Adipocyte (in vitro differentiated cells): ENCODE measurements around the gene ARFGAP1.

Experiments used
- DNase-seq: peaks from one replicate; pipeline ENCODE4 v3.0.0-alpha.2; 2015; ENCODE audit warnings: low read depth
- H3K27me3 ChIP-seq: replicated peaks from 2 replicates; pipeline ENCODE4 v1.7.0; 2013; ENCODE audit warnings: mild to moderate bottlenecking, low read length, moderate library complexity; ENCODE audit not compliant: control insufficient read depth, insufficient read depth
- H3K36me3 ChIP-seq: 2 replicates; pipeline ENCODE4 v1.7.0; 2013; ENCODE audit warnings: low read length, mild to moderate bottlenecking, moderate library complexity; ENCODE audit not compliant: control insufficient read depth, insufficient read depth, severe bottlenecking
- H3K4me1 ChIP-seq: 2 replicates; pipeline ENCODE4 v1.7.0; 2013; ENCODE audit warnings: mild to moderate bottlenecking, low read length, moderate library complexity; ENCODE audit not compliant: control insufficient read depth, insufficient read depth
- H3K4me3 ChIP-seq: 2 replicates; pipeline ENCODE4 v1.7.0; 2013; ENCODE audit warnings: mild to moderate bottlenecking, low read length, moderate library complexity
- H3K9ac ChIP-seq: 2 replicates; pipeline ENCODE4 v1.7.0; 2013; ENCODE audit warnings: mild to moderate bottlenecking, low read length, moderate library complexity
- H3K9me3 ChIP-seq: 2 replicates; pipeline ENCODE4 v1.7.0; 2013; ENCODE audit warnings: mild to moderate bottlenecking, low read length, moderate library complexity; ENCODE audit not compliant: control insufficient read depth

The ARFGAP1 gene

DNA sequence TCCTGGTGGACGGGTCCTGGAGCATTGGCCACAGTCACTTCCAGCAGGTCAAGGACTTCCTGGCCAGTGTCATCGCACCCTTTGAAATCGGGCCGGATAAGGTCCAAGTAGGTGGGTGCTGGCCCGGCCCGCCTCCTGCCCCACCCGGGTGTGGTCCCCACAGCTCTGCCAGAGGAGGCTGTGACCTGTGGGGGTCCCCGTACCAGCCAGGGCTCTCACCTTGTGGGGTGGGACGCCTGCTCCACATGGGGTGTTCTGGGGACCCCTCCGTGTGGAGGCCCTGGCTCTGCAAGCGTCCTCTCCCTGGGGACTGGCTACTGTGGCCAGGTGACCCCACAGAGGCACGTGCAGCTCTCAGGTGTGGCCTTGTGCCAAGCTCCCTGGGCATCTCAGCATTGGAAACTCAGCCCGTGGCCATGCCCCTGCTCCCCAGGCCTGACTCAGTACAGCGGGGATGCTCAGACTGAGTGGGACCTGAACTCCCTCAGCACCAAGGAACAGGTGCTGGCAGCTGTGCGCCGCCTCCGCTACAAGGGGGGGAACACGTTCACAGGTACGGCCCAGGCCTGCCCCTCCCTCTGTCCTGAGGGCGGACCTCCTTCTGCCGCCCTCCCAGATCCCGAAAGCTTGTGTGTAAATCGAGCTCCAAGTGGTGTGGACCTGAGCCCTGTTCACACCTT, 35.1 kb downstream of the ARFGAP1 start:
- no peak for DNase-seq
- Histone ChIP-seq H3K27me3 (peaks cover 47% of the 10 kb centered on the region), H3K4me3 (no peak overlapping the region), H3K36me3 (no peaks in the 10 kb centered on the region), H3K4me1 (no peaks in the 10 kb centered on the region), H3K9ac (no peak overlapping the region), H3K9me3 (no peaks in the 10 kb centered on the region)

DNA sequence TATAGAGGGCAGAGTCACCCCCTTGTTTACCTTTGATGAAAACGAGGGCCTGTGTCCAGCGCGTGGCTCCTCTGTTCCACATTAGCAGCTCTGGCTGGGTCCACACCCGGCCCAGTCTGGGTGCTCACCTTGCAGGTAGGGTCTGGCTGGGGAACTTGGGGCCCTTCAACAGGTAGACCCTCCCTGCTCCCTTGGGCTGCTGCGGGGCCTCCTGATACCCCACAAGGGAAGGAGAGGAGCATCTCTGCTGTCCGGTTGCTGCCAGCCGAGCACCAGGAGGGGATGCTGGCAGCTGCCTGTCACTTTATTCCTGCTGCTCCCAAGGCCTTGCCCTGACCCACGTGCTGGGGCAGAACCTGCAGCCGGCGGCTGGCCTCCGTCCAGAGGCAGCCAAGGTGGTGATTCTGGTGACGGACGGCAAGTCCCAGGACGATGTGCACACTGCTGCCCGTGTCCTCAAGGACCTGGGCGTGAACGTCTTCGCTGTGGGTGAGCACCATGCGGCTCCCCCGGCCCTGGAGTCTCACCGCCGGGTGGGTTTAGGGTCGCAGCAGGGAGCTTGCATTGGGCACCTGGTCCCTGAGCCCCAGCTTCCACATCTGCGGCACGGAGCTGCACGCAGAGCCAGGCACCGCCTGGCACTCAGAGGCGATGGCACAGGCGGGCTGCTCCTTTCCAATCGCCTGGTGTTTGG, 35.8 kb downstream of the ARFGAP1 start:
- H3K4me3 ChIP-seq: no peak overlapping the region
- no peaks in the 10 kb centered on the region for H3K36me3 ChIP-seq
- H3K9me3 ChIP-seq: no peaks in the 10 kb centered on the region
- H3K27me3 ChIP-seq: peaks cover 44% of the 10 kb centered on the region
- no peaks in the 10 kb centered on the region for H3K4me1 ChIP-seq
- DNase-seq: no peak
- H3K9ac ChIP-seq: no peak overlapping the region

DNA sequence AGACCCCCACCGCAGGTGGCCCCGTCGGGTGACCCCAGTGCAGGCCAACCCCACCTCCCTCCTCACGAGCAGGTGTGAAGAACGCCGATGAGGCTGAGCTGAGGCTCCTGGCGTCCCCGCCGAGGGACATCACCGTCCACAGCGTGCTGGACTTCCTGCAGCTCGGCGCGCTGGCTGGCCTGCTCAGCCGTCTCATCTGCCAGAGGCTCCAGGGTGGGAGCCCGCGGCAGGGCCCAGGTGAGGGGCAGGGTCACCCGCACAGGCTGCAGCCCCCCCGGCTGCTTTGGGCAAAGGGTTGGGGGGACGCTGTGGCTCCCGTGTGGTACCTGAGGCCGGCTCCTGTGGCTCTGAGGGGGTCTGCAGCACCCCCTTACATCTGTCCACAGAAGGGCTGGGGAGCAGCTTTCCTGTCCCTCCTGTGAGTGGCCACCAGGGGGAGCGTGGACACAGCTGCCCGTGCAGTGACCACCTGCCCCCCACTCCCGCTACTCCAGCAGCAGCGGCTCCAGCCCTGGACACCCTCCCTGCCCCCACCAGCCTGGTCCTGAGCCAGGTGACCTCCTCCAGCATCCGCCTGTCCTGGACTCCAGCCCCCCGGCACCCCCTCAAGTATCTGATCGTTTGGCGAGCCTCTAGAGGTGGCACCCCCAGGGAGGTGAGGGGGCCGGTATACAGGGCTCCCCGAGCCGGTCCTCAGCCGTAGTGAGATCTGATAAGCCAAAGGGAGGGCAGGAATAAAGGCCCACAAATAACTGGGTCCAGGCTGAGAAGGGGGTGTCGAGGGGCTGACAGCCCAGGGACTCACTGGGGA, 36.9 kb downstream of the ARFGAP1 start:
- H3K4me3 ChIP-seq: no peak overlapping the region
- H3K4me1 ChIP-seq: no peaks in the 10 kb centered on the region
- H3K9me3 ChIP-seq: no peaks in the 10 kb centered on the region
- no peaks in the 10 kb centered on the region for H3K36me3 ChIP-seq
- H3K27me3 ChIP-seq: peaks cover 43% of the 10 kb centered on the region
- peak; percentile 70 for DNase-seq
- no peak overlapping the region for H3K9ac ChIP-seq

DNA sequence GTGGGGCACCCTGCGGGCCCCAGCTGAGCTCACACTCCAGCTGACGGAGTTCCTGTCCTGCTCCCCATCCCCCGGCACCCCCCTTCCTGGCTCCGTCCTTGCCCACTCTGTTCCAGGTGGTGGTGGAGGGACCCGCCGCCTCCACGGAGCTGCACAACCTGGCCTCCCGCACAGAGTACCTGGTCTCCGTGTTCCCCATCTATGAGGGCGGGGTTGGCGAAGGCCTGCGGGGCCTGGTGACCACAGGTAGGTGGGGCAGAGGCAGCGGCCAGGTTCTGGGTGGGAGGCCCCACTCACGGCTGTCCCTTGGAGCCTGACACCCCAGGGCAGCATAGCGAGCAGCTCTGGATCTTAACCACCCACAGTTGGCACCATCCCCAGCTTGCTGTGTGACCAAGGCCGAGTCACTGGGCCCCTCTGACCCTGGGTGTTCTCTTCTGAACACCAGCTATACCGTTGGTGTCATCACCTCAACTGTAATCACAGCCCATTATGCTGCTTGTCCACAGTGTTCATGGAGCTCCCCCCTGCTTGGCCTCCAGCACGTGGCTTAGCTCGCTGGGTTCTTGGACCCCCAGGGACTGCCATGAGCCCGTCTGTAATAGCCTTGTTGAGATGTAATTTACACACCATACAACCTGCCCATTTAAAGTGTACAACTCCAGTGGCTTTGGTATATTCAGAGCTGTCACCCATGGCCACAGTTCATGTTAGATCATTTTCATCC, 37.8 kb downstream of the ARFGAP1 start:
- H3K27me3 ChIP-seq: peaks cover 34% of the 10 kb centered on the region
- H3K4me3 ChIP-seq: no peak overlapping the region
- DNase-seq: no peak
- H3K9ac ChIP-seq: no peak overlapping the region
- no peaks in the 10 kb centered on the region for H3K36me3 ChIP-seq
- H3K9me3 ChIP-seq: no peaks in the 10 kb centered on the region
- H3K4me1 ChIP-seq: no peaks in the 10 kb centered on the region

DNA sequence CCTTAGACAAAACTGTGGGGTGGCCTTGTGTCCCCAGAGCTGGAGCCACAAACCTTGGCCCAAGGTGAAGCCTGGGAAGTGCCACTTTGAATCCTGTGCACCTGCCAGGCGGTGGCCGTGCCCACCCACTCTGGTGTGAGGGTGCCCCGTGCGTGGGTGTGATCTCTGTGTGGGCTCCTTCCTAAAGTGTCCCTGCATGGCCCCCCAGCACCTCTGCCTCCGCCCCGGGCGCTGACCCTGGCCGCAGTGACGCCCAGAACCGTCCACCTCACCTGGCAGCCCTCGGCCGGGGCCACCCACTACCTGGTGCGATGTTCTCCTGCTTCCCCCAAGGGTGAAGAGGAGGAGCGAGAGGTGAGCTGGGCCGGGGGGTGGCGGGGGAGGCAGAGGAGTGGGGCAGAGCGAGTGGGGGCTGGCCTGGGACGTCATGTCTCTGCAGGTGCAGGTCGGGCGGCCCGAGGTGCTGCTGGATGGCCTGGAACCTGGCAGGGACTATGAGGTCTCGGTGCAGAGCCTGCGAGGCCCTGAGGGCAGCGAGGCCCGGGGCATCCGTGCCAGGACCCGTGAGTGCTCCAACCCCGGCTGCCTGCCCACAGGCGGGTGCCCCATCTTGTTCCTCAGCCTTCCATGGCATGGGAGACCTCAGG, 38.7 kb downstream of the ARFGAP1 start:
- no peaks in the 10 kb centered on the region for H3K4me1 ChIP-seq
- no peak overlapping the region for H3K9ac ChIP-seq
- no peak overlapping the region for H3K4me3 ChIP-seq
- H3K27me3 ChIP-seq: peaks cover 33% of the 10 kb centered on the region
- H3K9me3 ChIP-seq: no peaks in the 10 kb centered on the region
- H3K36me3 ChIP-seq: no peaks in the 10 kb centered on the region
- DNase-seq: no peak

DNA sequence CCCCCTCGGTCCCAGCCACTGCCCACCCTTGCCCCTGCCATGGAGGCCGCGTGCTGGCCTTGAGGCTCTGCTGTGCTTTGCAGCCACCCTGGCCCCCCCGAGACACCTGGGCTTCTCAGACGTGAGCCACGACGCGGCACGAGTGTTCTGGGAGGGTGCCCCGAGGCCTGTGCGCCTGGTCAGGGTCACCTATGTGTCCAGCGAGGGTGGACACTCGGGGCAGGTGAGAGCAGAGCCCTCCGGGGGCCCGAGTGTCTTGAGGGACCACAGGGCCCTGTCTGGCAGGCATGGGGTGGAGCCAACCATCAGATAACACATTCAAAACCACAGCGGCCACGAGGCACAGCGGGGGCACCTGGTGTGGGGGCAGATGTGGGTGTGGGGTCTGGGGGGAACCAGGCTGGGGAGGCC, 39.2 kb downstream of the ARFGAP1 start:
- H3K9me3 ChIP-seq: no peaks in the 10 kb centered on the region
- no peak overlapping the region for H3K4me3 ChIP-seq
- no peak overlapping the region for H3K9ac ChIP-seq
- DNase-seq: no peak
- H3K4me1 ChIP-seq: no peaks in the 10 kb centered on the region
- H3K27me3 ChIP-seq: peaks cover 33% of the 10 kb centered on the region
- no peaks in the 10 kb centered on the region for H3K36me3 ChIP-seq

DNA sequence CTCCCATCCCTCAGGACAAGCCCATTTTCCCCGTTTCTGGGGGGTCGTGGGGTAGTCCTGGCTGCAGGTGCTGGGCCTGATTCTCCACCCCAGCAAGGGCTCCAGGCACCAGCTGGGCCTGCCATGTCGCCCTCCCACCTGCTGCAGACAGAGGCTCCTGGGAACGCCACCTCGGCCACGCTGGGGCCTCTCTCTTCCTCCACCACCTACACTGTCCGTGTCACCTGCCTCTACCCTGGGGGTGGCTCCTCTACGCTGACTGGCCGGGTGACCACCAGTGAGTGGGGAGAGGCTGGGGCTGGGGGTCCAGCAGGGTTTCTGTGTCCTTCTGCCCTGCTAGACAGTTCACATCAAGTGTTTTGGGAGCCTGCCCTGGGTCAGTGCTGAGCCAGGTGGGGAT, 39.7 kb downstream of the ARFGAP1 start:
- H3K9me3 ChIP-seq: no peaks in the 10 kb centered on the region
- no peak overlapping the region for H3K9ac ChIP-seq
- no peak overlapping the region for H3K4me3 ChIP-seq
- no peaks in the 10 kb centered on the region for H3K36me3 ChIP-seq
- no peak for DNase-seq
- no peaks in the 10 kb centered on the region for H3K4me1 ChIP-seq
- H3K27me3 ChIP-seq: peaks cover 33% of the 10 kb centered on the region

DNA sequence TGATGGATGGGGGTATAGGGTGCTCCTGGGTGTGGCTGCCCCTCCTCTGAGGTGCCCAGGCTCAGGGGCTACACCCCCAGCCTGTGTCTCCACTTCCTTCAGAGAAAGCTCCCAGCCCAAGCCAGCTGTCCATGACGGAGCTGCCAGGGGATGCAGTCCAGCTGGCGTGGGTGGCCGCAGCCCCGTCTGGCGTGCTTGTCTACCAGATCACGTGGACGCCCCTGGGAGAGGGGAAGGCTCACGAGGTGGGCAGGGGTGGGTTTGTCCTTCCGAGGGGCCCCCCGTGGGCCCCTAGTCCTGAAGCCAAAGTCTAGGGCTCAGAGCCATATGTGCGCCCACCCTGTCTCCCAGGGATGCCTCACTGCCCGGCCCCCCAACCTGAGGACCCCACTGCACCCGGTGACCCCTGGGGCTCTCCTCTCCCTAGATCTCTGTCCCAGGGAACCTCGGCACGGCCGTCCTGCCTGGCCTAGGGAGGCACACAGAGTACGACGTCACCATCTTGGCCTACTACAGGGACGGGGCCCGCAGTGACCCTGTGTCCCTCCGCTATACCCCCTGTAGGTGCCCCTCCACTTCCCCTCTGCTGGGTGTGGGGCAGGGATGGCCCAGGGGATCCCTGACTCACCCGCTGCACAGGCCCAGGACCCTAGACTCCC, 40.2 kb downstream of the ARFGAP1 start:
- H3K4me3 ChIP-seq: no peak overlapping the region

DNA sequence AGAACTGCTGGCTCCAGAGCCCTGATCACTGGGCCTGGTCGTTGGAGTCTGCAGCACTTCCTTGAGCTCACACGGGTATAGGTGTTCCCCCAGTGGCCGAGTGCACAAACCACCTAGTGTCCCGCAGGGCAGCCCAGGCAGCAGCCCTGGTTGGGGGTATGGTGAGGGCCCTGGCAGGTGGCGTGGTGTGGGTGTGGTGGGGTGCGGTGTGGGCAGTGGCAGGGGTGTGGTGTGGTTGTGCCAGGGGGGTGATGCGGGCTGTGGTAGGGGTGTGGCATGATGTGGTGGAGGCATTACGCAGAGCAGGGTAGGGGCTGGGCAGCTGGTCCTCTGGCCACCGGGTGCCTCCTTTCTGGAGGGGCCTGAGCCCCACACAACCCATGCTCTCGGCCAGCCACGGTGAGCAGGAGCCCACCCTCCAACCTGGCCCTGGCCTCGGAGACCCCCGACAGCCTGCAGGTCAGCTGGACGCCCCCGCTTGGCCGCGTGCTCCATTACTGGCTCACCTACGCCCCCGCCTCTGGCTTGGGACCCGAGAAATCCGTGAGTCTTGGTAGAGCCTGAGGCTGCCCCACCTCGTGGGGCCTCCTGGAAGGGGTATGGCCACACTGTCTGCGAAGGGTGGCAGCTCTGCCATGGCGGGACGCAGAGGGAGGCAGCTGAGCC, 40.9 kb downstream of the ARFGAP1 start:
- no peak for DNase-seq
- no peak overlapping the region for H3K4me3 ChIP-seq
- H3K4me1 ChIP-seq: no peaks in the 10 kb centered on the region
- no peak overlapping the region for H3K9ac ChIP-seq
- H3K36me3 ChIP-seq: no peaks in the 10 kb centered on the region
- H3K27me3 ChIP-seq: peaks cover 23% of the 10 kb centered on the region
- no peaks in the 10 kb centered on the region for H3K9me3 ChIP-seq

More for the DNA sequence above, 40.2 kb downstream of the ARFGAP1 start:
- Histone ChIP-seq H3K36me3 (no peaks in the 10 kb centered on the region), H3K27me3 (peaks cover 30% of the 10 kb centered on the region), H3K9ac (no peak overlapping the region), H3K9me3 (no peaks in the 10 kb centered on the region), H3K4me1 (no peaks in the 10 kb centered on the region)
- DNase-seq: no peak

DNA sequence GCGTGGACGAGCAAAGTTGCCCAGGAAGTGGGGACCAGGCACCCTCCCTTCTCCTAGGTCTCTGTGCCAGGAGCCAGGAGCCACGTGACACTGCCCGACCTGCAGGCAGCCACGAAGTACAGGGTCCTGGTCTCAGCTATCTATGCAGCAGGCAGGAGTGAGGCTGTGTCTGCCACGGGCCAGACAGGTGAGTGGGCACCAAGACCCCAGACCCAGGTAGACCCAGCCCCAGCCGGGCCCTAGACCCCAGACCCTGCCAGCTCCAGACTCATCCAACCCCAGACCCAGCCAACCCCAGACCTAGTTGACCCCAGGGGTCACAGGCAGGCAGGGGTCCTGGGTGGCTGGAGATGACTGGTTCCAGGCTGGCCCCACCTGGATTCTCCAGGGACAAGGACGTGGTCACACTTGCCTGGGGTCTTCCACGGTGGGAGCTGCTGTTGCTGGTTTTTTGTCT, 41.4 kb downstream of the ARFGAP1 start:
- no peak for DNase-seq
- Histone ChIP-seq H3K27me3 (peaks cover 20% of the 10 kb centered on the region), H3K9ac (no peak overlapping the region), H3K4me3 (no peak overlapping the region), H3K4me1 (no peaks in the 10 kb centered on the region), H3K36me3 (no peaks in the 10 kb centered on the region), H3K9me3 (no peaks in the 10 kb centered on the region)
